K562 (cell line): ENCODE results near the gene KRTAP5-4. TPM values are rescaled to one million over a fixed set of nuclear protein-coding genes. Genes with fewer than 3 reads are reported as not detected.

Source experiments
- ATAC-seq: fragments of 200-7000 bp; cut with Tn5 transposase; 3 replicates; pipeline ENCODE4 v1.9.1; 2020; ENCODE audit warnings: moderate library complexity
- BruUV-seq: library from RNA; stranded (reverse); fragments of 400-500 nt; replicated peaks from 2 replicates; lab custom pipeline; 2021; lab: Mats Ljungman, UMichigan
- CTCF ChIA-PET: fragments of 300-600 bp; formaldehyde crosslinking; extraction: SDS; loops from one replicate; lab custom pipeline; 2021; ENCODE audit warnings: low intra/inter-chr PET ratio; lab: Yijun Ruan, JAX
- POLR2A ChIA-PET: fragments of 300-600, 350-650 bp; sonication (Branson Sonifier 250); formaldehyde crosslinking; extraction: SDS; loops from one replicate; lab custom pipeline; 2021; ENCODE audit warnings: antibody characterized with exemption, inconsistent platforms; lab: Yijun Ruan, JAX
- DNase-seq, 4 experiments: peaks; one replicate each; pipeline versions ENCODE4 v3.0.0 to v3.0.0-alpha.2; 2011 to 2018; ENCODE audit warnings: low spot score in 3 of 4, mixed read lengths in 3 of 4; ENCODE audit errors: extremely low read depth in 1 of 4
- FAIRE-seq: peaks from 2 replicates; lab custom pipeline; 2011; peaks lifted over from hg19 to GRCh38; lab: Jason Lieb, UNC
- H2AFZ ChIP-seq: 2 replicates; pipeline ENCODE4 v1.6.0; 2011; ENCODE audit warnings: low read depth, low read length, control low read depth, inconsistent platforms
- H3K27ac ChIP-seq: fragments of 200-600 bp; 3 replicates; pipeline ENCODE4 v1.8.0; 2011; ENCODE audit warnings: low read depth, mild to moderate bottlenecking, control low read depth, inconsistent platforms, low read length, moderate library complexity, mixed read lengths; ENCODE audit errors: extremely low read depth
- H3K27me3 ChIP-seq, 2 experiments: fragments of 300-600 bp in 1 of 2; 2 replicates in 1 of 2; 3 replicates in 1 of 2; pipeline versions ENCODE4 v1.6.0 to v1.8.0; 2011; ENCODE audit warnings: inconsistent platforms in 2 of 2, low read length in 2 of 2, mild to moderate bottlenecking in 1 of 2, mixed read lengths in 1 of 2, moderate library complexity in 1 of 2; ENCODE audit not compliant: control insufficient read depth in 2 of 2, insufficient read depth in 2 of 2
- H3K36me3 ChIP-seq: fragments of 300-600 bp; 3 replicates; pipeline ENCODE4 v1.8.0; 2011; ENCODE audit warnings: mild to moderate bottlenecking, low read length, inconsistent platforms; ENCODE audit not compliant: control insufficient read depth, insufficient read depth
- H3K4me1 ChIP-seq, 2 experiments: fragments of 200-600 bp in 1 of 2; replicated peaks in 1 of 2; 2 replicates in 1 of 2; 3 replicates in 1 of 2; pipeline versions ENCODE4 v1.5.1 to v1.8.0; 2011; ENCODE audit warnings: inconsistent platforms in 2 of 2, low read length in 2 of 2, mild to moderate bottlenecking in 1 of 2, mixed read lengths in 1 of 2, moderate library complexity in 1 of 2; ENCODE audit not compliant: control insufficient read depth in 2 of 2, insufficient read depth in 2 of 2
- H3K4me2 ChIP-seq: 2 replicates; pipeline ENCODE4 v1.6.1; 2011; ENCODE audit warnings: low read length, control low read depth, inconsistent platforms, mixed read lengths; ENCODE audit not compliant: insufficient read depth
- H3K4me3 ChIP-seq: fragments of 200-600 bp; sonication (generic), shearing (Covaris generic); 2 replicates; pipeline ENCODE4 v1.5.1; 2016; ENCODE audit warnings: control low read depth, inconsistent platforms
- H3K79me2 ChIP-seq: fragments of 200-600 bp; 3 replicates; pipeline ENCODE4 v1.8.0; 2011; ENCODE audit warnings: low read length, inconsistent platforms; ENCODE audit not compliant: control insufficient read depth, insufficient read depth
- H3K9ac ChIP-seq, 2 experiments: 2 replicates each; pipeline versions ENCODE4 v1.6.0 to v1.6.1; 2011; ENCODE audit warnings: low read depth in 2 of 2, low read length in 2 of 2, control low read depth in 1 of 2, inconsistent platforms in 1 of 2, mild to moderate bottlenecking in 1 of 2, mixed read lengths in 1 of 2; ENCODE audit not compliant: insufficient read depth in 1 of 2
- H3K9me1 ChIP-seq: one replicate; pipeline ENCODE4 v1.6.0; 2011; ENCODE audit warnings: inconsistent platforms, mild to moderate bottlenecking, low read length, moderate library complexity; ENCODE audit not compliant: control insufficient read depth, insufficient read depth
- H3K9me3 ChIP-seq: replicated peaks from 2 replicates; pipeline ENCODE4 v1.5.1; 2011; ENCODE audit warnings: low read depth, low read length, inconsistent platforms; ENCODE audit not compliant: control insufficient read depth, insufficient read depth
- H4K20me1 ChIP-seq: replicated peaks from 2 replicates; pipeline ENCODE4 v1.6.1; 2011; ENCODE audit warnings: low read length, inconsistent platforms, mixed read lengths; ENCODE audit not compliant: control insufficient read depth, insufficient read depth
- CBX1 ChIP-seq: sonication (generic); IDR thresholded peaks from 2 replicates; pipeline ENCODE4 v1.6.1; 2016; ENCODE audit warnings: antibody characterized with exemption, low read depth, mild to moderate bottlenecking
- CLOCK ChIP-seq: fragments of 250-450 bp; sonication (Bioruptor Pico); IDR thresholded peaks from 2 replicates; pipeline ENCODE4 v1.4.0; 2020; ENCODE audit warnings: mild to moderate bottlenecking, moderate library complexity, borderline replicate concordance
- ELF2 ChIP-seq: fragments of 250-450 bp; sonication (Bioruptor Pico); IDR thresholded peaks from 2 replicates; pipeline ENCODE4 v1.5.0; 2021; ENCODE audit warnings: mild to moderate bottlenecking
- EWSR1 ChIP-seq: fragments of 450-650 bp; IDR thresholded peaks from 2 replicates; pipeline ENCODE4 v1.6.1; 2018; ENCODE audit warnings: borderline replicate concordance, mild to moderate bottlenecking, low read depth, moderate library complexity; ENCODE audit not compliant: partially characterized antibody
- SLC30A9 ChIP-seq: fragments of 250-450 bp; sonication (Bioruptor Pico); IDR thresholded peaks from 2 replicates; pipeline ENCODE4 v1.8.0; 2022; ENCODE audit warnings: mild to moderate bottlenecking, moderate library complexity
- SREBF2 ChIP-seq: sonication (generic); formaldehyde crosslinking; IDR thresholded peaks from 2 replicates; pipeline ENCODE4 v1.4.0; 2020; ENCODE audit warnings: mild to moderate bottlenecking, missing genetic modification reagents
- ZNF133 ChIP-seq: fragments of 250-450 bp; sonication (Bioruptor Pico); IDR thresholded peaks from 2 replicates; pipeline ENCODE4 v1.4.0; 2020; ENCODE audit warnings: mild to moderate bottlenecking
- ZNF586 ChIP-seq: fragments of 450-650 bp; formaldehyde crosslinking; conservative IDR thresholded peaks from 2 replicates; pipeline ENCODE4 v1.4.0; 2020; ENCODE audit warnings: mild to moderate bottlenecking, moderate library complexity
- ZSCAN32 ChIP-seq: fragments of 450-650 bp; formaldehyde crosslinking; IDR thresholded peaks from 2 replicates; pipeline ENCODE4 v1.4.0; 2020; ENCODE audit warnings: mild to moderate bottlenecking, moderate library complexity
- WGBS: fragments of 100-300 bp; shearing (Covaris generic); methylation state at CpG from one replicate; pipeline ENCODE4 v1.1.6; 2016; ENCODE audit warnings: low coverage, mixed read lengths; ENCODE audit not compliant: insufficient coverage; ENCODE audit errors: missing lambda C conversion rate; 5-methylcytosine and 5-hydroxymethylcytosine counted together
- in situ Hi-C: fragments of 300-500 bp; cut with MboI; formaldehyde crosslinking; loops from 4 replicates; pipeline ENCODE4 v1.15.0; 2018; ENCODE audit warnings: inconsistent platforms, mixed read lengths
- intact Hi-C: fragments of 100-400 bp; cut with micrococcal nuclease; formaldehyde crosslinking; loops from 2 replicates; pipeline ENCODE4 v1.14.2; 2022
- polyA plus RNA-seq, 8 experiments: library from polyadenylated mRNA; depleted of rRNA in 4 of 8; stranded (reverse) in 5 of 8; unstranded in 3 of 8; fragments of >200 nt; fragmentation: Nextera tagmentation in 2 of 8; fragmentation: Illumina TruSeq in 1 of 8; extraction: Ambion mirVana in 2 of 8; extraction: Trizol in 1 of 8; gene quantifications; 2 replicates each; pipeline versions ENCODE4 v1.2.1 to v1.2.3, GENCODE V29; 2011 to 2014; ENCODE audit warnings: inconsistent platforms in 1 of 8, missing spikeins in 1 of 8
- total RNA-seq, 7 experiments: library from RNA; depleted of rRNA in 6 of 7; stranded (reverse); fragments of >200 nt in 6 of 7; fragmentation: Illumina TruSeq in 2 of 7; extraction: Trizol in 2 of 7; gene quantifications; 2 replicates each; pipeline versions ENCODE4 v1.2.1 to v1.2.3, GENCODE V29; 2011 to 2021; ENCODE audit warnings: low replicate concordance in 1 of 7
- TF ChIP-seq, protein P1 (sequence below): IDR thresholded peaks from 3 replicates; pipeline ENCODE4 v1.6.1; 2011; ENCODE audit warnings: borderline replicate concordance, mild to moderate bottlenecking; ENCODE audit not compliant: insufficient read length, insufficient read depth
- TF ChIP-seq, protein P2 (sequence below): sonication (generic); formaldehyde crosslinking; IDR thresholded peaks from 2 replicates; pipeline ENCODE4 v1.8.0; 2022; ENCODE audit warnings: mild to moderate bottlenecking, missing genetic modification reagents
- TF ChIP-seq, protein P3 (sequence below): sonication (generic); formaldehyde crosslinking; IDR thresholded peaks from 2 replicates; pipeline ENCODE4 v1.8.0; 2022; ENCODE audit warnings: missing genetic modification reagents, mild to moderate bottlenecking, borderline replicate concordance
- TF ChIP-seq, protein P4 (sequence below): IDR thresholded peaks from 2 replicates; pipeline ENCODE4 v1.6.1; 2014; ENCODE audit warnings: antibody characterized with exemption

KRTAP5-4 gene
- total and polyA plus RNA-seq, 9 of the 15 experiments (the other 6 are each of a cell fraction or from before 2014, with no cell fraction given), result not detected

- in situ Hi-C loops, result no loop called here
- no peak for FAIRE-seq
- TF ChIP-seq SREBF2 (no peak), ZNF586 (CRISPR knock-in tag) (no peak), CBX1 (no peak), ZSCAN32 (no peak), CLOCK (CRISPR knock-in tag) (no peak), SLC30A9 (no peak), EWSR1 (no peak), ELF2 (CRISPR knock-in tag) (no peak), ZNF133 (CRISPR knock-in tag) (no peak)
- TF ChIP-seq, protein P1, sequence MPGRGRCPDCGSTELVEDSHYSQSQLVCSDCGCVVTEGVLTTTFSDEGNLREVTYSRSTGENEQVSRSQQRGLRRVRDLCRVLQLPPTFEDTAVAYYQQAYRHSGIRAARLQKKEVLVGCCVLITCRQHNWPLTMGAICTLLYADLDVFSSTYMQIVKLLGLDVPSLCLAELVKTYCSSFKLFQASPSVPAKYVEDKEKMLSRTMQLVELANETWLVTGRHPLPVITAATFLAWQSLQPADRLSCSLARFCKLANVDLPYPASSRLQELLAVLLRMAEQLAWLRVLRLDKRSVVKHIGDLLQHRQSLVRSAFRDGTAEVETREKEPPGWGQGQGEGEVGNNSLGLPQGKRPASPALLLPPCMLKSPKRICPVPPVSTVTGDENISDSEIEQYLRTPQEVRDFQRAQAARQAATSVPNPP, result no peak
- TF ChIP-seq, protein P2, sequence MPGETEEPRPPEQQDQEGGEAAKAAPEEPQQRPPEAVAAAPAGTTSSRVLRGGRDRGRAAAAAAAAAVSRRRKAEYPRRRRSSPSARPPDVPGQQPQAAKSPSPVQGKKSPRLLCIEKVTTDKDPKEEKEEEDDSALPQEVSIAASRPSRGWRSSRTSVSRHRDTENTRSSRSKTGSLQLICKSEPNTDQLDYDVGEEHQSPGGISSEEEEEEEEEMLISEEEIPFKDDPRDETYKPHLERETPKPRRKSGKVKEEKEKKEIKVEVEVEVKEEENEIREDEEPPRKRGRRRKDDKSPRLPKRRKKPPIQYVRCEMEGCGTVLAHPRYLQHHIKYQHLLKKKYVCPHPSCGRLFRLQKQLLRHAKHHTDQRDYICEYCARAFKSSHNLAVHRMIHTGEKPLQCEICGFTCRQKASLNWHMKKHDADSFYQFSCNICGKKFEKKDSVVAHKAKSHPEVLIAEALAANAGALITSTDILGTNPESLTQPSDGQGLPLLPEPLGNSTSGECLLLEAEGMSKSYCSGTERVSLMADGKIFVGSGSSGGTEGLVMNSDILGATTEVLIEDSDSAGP (CRISPR knock-in tag), result no peak
- TF ChIP-seq, protein P3, sequence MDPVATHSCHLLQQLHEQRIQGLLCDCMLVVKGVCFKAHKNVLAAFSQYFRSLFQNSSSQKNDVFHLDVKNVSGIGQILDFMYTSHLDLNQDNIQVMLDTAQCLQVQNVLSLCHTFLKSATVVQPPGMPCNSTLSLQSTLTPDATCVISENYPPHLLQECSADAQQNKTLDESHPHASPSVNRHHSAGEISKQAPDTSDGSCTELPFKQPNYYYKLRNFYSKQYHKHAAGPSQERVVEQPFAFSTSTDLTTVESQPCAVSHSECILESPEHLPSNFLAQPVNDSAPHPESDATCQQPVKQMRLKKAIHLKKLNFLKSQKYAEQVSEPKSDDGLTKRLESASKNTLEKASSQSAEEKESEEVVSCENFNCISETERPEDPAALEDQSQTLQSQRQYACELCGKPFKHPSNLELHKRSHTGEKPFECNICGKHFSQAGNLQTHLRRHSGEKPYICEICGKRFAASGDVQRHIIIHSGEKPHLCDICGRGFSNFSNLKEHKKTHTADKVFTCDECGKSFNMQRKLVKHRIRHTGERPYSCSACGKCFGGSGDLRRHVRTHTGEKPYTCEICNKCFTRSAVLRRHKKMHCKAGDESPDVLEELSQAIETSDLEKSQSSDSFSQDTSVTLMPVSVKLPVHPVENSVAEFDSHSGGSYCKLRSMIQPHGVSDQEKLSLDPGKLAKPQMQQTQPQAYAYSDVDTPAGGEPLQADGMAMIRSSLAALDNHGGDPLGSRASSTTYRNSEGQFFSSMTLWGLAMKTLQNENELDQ, result no peak
- TF ChIP-seq, protein P4, sequence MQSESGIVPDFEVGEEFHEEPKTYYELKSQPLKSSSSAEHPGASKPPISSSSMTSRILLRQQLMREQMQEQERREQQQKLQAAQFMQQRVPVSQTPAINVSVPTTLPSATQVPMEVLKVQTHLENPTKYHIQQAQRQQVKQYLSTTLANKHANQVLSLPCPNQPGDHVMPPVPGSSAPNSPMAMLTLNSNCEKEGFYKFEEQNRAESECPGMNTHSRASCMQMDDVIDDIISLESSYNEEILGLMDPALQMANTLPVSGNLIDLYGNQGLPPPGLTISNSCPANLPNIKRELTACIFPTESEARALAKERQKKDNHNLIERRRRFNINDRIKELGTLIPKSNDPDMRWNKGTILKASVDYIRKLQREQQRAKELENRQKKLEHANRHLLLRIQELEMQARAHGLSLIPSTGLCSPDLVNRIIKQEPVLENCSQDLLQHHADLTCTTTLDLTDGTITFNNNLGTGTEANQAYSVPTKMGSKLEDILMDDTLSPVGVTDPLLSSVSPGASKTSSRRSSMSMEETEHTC, result no peak
Measured at GRCh38 chr11:1638344-1638743, 16.4 kb upstream of the KRTAP5-4 start.

More at GRCh38 chr11:1638344-1638743, 16.4 kb upstream of the KRTAP5-4 start:
- no TSS peak for BruUV-seq
- H3K9me1 ChIP-seq, result no peaks in the 10 kb centered on the region
- POLR2A ChIA-PET, result interaction anchor here (0.9 kb wide), 1 partner anchor 487 kb away, joined by 3 read pairs; no protein-coding TSS in a partner anchor
- CTCF ChIA-PET, result no interaction called here
- H3K9me3 ChIP-seq, result no peaks in the 10 kb centered on the region
- ATAC-seq (no peak), DNase-seq (no peak)
- no peak overlapping the region for H2AFZ ChIP-seq
- H3K4me1 ChIP-seq, result peaks cover 0 to 9% of the 10 kb centered on the region in 2 experiments; a peak in 2 of 5 replicates
- no peaks in the 10 kb centered on the region for H3K36me3 ChIP-seq
- no peaks in the 10 kb centered on the region for H3K79me2 ChIP-seq
- WGBS, result 0% methylated on average over 8 of the region's 8 CpGs
- intact Hi-C loops, result no loop called here
- no peak overlapping the region for H3K4me3 ChIP-seq
- H4K20me1 ChIP-seq, result peaks cover 8% of the 10 kb centered on the region
- no peak overlapping the region for H3K9ac ChIP-seq
- peaks cover 12 to 62% of the 10 kb centered on the region in 2 experiments for H3K27me3 ChIP-seq
- no peak overlapping the region for H3K27ac ChIP-seq
- H3K4me2 ChIP-seq, result no peak overlapping the region
